ENCODE measurements around the gene SERINC1.

The SERINC1 gene

GRCh38 chr6:122449069-122449468, 22.5 kb downstream of the SERINC1 start:
- ChIA-PET POLR2A (no interaction called here), CTCF (no interaction called here)
- DNase-seq (ENCODE audit: extremely low spot score), result no peak
- no peak for TF ChIP-seq CTCF (IDR thresholded peaks at IDR 0.05; ENCODE audit: control extremely low read depth, extremely low read depth, low read depth, missing control alignments)

- ChIA-PET POLR2A (no interaction called here), CTCF (no interaction called here)
- no peak for DNase-seq (ENCODE audit: extremely low spot score)
- no peak for TF ChIP-seq CTCF (IDR thresholded peaks at IDR 0.05; ENCODE audit: control extremely low read depth, extremely low read depth, low read depth, missing control alignments)
Observed at GRCh38 chr6:122445274-122445673, 26.3 kb downstream of the SERINC1 start.

GRCh38 chr6:122438975-122439374, 32.6 kb downstream of the SERINC1 start:
- DNase-seq (ENCODE audit: extremely low spot score), result no peak
- ChIA-PET CTCF (interaction anchor here (0.9 to 1.4 kb wide), 2 partner anchors 11 to 26 kb away, joined by 3 to 4 read pairs; no protein-coding TSS in a partner anchor), POLR2A (no interaction called here)
- TF ChIP-seq CTCF (IDR thresholded peaks at IDR 0.05; ENCODE audit: control extremely low read depth, extremely low read depth, low read depth, missing control alignments), result no peak

GRCh38 chr6:122432816-122433215, 38.8 kb downstream of the SERINC1 start:
- POLR2A ChIA-PET, result no interaction called here
- no peak for TF ChIP-seq CTCF (IDR thresholded peaks at IDR 0.05; ENCODE audit: control extremely low read depth, extremely low read depth, low read depth, missing control alignments)
- CTCF ChIA-PET, result interaction anchor here (1.3 to 2.3 kb wide), 4 partner anchors 10 to 23 kb away, joined by 3 to 14 read pairs (median 4); no protein-coding TSS in a partner anchor
- no peak for DNase-seq (ENCODE audit: extremely low spot score)

- POLR2A ChIA-PET, result no interaction called here
- no peak for TF ChIP-seq CTCF (IDR thresholded peaks at IDR 0.05; ENCODE audit: control extremely low read depth, extremely low read depth, low read depth, missing control alignments)
Observed at GRCh38 chr6:122431780-122432179, 39.8 kb downstream of the SERINC1 start.

GRCh38 chr6:122429323-122429722, 42.3 kb downstream of the SERINC1 start:
- POLR2A ChIA-PET, result no interaction called here
- no peak for TF ChIP-seq CTCF (IDR thresholded peaks at IDR 0.05; ENCODE audit: control extremely low read depth, extremely low read depth, low read depth, missing control alignments)
- CTCF ChIA-PET, result interaction anchor here (1.5 kb wide), 1 partner anchor 9 kb away, joined by 3 read pairs; no protein-coding TSS in a partner anchor
- no peak for DNase-seq (ENCODE audit: extremely low spot score)

More at GRCh38 chr6:122431780-122432179, 39.8 kb downstream of the SERINC1 start:
- DNase-seq (ENCODE audit: extremely low spot score), result no peak
- CTCF ChIA-PET, result interaction anchor here (1.3 to 2.3 kb wide), 4 partner anchors 9 to 22 kb away, joined by 3 to 14 read pairs (median 4); no protein-coding TSS in a partner anchor
